ENCODE data around the gene CAPZA1.

The CAPZA1 gene

GRCh38 chr1:112685913-112686312, 66.3 kb downstream of the CAPZA1 start:
- DNase-seq: no peak

DNA sequence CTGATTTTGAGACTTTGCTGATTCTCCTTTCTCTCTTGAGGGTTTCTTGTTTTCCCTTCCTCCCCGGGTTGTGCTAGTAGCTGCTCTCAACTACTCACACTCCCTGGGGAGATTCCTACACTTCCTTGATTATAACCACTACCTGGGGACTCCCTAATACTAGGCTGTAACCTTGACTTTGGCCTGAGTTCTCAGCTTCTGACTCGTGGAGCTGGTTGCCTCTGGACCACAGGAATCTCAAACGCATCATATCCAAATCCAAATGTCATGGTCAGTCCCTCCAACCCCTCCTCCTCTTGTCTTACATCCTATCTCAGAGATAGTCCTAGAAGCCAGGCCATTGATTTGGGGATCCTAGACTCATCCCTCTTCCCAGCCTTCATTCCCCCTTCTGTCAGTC, 66.8 kb downstream of the CAPZA1 start:
- no peak for DNase-seq

DNA sequence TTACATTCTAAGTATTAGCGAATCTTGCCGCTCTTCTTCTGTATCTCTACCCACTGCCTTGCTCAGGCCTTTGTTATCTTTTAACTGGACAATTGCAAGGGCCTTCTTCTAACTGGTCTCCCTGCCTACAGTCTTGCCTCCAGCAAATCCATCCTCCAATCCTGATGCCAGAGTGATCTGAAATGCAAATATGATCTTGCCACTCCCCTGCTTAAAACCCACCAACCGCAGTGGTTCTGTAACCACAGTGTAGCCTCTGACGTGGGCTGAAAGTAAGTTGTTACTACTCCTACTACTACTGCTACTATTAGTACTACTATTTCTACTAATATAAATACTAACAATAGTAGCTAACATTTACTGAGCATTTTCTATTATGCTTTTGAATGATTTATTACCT, 67.2 kb downstream of the CAPZA1 start:
- no peak for DNase-seq

GRCh38 chr1:112687361-112687760, 67.7 kb downstream of the CAPZA1 start:
- DNase-seq: no peak

- no peak for DNase-seq
Measured at GRCh38 chr1:112687785-112688496, 68.3 kb downstream of the CAPZA1 start.

- DNase-seq: no peak
Measured at GRCh38 chr1:112688781-112689193, 69.2 kb downstream of the CAPZA1 start.

- no peak for DNase-seq
Measured at GRCh38 chr1:112689196-112689841, 69.7 kb downstream of the CAPZA1 start.

DNA sequence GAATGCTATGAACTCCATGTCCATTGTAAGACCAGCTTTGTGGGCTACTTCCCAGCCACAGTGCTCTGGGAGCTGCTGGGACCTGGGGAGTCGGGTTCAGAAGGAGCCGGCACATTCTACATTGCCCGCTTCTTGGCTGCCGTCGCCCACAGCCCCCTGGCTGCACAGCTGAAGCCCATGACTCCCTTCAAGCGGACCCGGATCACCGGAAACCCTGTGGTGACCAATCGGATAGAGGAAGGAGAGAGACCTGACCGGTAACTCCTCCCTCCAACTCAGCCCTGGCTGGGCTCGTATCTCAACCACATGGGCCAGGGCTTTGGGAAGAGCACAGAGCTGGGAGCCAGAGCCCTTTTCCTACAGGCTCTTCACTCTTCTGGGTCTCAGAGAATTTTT, 70.2 kb downstream of the CAPZA1 start:
- DNase-seq: no peak

DNA sequence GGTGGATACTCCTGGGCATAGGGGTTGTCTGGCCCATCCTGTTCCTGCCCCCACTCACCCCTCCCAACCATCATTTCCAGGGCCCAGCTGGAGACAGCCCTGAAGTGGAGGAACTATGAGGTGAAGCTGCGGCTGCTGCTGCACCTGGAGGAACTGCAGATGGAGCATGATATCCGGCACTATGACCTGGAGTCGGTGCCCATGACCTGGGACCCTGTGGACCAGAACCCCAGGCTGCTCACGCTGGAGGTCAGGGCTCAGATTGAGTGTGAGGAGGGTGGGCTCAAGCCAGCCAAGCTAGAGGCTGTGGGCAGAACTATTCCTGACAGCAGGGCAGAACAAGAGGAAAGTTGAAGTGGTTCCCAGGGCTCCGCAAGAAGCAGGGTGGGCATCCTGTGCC, 73.0 kb downstream of the CAPZA1 start:
- no peak for DNase-seq

DNA sequence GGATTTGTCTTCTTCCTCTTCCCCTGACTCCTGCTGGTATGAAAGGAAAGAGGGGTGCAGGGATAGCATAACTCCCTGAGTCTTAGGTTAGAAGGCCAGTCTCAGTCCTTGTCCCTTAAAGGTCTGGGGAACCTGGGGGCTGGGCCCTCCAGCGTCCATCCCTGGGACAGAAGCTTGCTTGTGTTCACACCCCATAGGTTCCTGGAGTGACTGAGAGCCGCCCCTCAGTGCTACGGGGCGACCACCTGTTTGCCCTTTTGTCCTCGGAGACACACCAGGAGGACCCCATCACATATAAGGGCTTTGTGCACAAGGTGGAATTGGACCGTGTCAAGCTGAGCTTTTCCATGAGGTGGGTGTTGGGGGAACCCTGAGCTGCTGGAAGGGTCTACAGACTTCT, 74.2 kb downstream of the CAPZA1 start:
- no peak for DNase-seq

DNA sequence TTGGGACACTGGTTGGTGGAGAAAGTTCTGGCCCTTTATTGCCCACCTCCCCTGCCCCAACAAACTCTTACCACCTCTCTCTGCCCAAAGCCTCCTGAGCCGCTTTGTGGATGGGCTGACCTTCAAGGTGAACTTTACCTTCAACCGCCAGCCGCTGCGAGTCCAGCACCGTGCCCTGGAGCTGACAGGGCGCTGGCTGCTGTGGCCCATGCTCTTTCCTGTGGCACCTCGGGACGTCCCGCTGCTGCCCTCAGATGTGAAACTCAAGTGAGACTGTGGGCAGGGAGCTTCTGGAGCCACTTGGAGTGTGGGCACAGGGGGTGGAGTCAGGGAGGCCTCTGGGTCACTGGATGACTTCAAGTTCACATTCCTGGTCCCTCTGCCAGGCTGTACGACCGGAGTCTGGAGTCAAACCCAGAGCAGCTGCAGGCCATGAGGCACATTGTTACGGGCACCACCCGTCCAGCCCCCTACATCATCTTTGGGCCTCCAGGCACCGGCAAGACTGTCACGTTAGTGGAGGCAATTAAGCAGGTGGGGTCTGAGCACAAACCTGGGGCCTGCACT, 74.8 kb downstream of the CAPZA1 start:
- DNase-seq: no peak

DNA sequence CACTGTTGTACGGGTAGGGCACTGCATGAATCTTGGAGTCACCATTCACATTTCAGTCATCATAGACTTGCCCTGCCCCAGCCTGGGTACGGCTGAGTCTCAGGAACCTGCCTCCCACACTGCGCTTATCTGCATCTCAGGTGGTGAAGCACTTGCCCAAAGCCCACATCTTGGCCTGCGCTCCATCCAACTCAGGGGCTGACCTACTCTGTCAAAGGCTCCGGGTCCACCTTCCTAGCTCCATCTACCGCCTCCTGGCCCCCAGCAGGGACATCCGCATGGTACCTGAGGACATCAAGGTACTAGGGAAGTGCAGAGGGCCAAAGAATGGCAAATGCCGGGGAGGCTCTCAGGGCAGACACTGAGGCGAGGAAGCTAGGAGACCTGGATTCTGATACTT, 75.6 kb downstream of the CAPZA1 start:
- DNase-seq: no peak

GRCh38 chr1:112696578-112697314, 77.1 kb downstream of the CAPZA1 start:
- DNase-seq: no peak

GRCh38 chr1:112697781-112698201, 78.2 kb downstream of the CAPZA1 start:
- no peak for DNase-seq

DNA sequence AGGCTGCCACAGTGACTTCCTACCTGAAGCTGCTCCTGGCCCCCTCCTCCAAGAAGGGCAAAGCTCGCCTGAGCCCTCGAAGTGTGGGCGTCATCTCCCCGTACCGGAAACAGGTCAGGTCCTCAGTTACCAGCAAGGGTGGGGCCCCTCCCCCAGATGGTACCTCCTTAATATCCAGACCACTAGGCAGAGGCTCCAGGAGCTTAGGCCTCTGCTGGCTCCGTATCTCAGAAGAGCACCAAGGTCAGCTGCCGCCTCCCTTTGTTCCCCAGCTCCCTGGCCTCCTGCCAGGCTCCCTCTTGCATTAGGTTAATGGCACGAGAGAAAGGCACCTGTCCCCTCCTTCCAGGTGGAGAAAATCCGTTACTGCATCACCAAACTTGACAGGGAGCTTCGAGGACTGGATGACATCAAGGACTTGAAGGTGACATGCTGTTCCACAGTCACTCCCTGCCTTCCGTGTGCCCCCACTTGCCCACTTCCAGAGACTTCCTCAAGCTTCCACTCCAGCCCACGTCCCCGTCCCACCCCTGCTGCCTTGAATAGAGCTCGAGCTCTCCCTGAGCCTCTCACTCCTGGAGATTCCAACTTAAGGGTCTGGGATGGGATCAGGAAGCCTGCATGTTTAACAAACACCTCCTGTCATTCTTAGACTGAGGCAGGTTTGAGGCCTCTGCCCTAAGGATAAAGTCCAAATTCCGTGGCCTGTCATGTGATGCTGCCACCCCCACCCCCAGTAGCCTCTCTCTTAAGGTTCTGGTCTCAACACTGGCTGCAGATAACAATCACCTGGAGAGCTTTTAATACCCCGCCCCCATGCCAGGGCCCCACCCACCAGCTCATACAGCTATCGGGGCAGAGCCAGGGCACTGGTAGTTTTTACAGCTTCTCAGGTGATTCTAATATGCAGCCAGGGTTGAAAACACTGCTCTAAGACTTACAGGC, 79.0 kb downstream of the CAPZA1 start:
- no peak for DNase-seq

GRCh38 chr1:112699425-112700144, 80.0 kb downstream of the CAPZA1 start:
- no peak for DNase-seq

DNA sequence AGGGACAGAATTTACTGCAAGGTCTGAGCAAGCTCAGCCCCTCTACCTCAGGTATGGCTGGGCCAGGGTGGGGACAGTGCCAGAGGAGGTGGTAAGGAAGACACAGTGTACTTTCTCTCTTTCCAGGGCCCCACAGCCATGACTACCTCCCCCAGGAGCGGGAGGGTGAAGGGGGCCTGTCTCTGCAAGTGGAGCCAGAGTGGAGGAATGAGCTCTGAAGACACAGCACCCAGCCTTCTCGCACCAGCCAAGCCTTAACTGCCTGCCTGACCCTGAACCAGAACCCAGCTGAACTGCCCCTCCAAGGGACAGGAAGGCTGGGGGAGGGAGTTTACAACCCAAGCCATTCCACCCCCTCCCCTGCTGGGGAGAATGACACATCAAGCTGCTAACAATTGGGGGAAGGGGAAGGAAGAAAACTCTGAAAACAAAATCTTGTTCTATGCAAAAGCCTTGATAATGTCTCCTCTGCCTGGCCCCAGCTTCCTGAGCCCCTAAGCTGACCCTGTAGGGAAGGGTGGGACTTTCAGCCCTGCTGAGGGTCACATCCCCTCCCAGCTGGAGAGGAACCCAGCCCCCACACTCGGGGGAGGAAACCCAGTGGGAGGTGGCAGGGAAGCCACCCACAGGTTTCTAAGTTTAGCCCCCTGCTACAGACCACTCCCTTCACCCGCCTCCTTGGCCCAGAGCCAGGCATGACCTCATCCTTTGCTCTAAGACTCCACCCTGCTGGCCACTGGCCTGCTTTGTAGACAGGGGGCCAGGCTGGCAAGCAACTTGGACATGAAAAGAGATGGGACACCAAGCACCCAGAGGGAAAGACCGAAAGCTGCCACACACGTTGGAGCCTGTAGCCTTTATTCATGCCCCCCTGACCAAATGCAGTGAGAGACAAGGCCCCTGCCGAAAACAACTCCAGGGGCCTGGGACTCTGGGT, 80.9 kb downstream of the CAPZA1 start:
- DNase-seq: peak; percentile 56

DNA sequence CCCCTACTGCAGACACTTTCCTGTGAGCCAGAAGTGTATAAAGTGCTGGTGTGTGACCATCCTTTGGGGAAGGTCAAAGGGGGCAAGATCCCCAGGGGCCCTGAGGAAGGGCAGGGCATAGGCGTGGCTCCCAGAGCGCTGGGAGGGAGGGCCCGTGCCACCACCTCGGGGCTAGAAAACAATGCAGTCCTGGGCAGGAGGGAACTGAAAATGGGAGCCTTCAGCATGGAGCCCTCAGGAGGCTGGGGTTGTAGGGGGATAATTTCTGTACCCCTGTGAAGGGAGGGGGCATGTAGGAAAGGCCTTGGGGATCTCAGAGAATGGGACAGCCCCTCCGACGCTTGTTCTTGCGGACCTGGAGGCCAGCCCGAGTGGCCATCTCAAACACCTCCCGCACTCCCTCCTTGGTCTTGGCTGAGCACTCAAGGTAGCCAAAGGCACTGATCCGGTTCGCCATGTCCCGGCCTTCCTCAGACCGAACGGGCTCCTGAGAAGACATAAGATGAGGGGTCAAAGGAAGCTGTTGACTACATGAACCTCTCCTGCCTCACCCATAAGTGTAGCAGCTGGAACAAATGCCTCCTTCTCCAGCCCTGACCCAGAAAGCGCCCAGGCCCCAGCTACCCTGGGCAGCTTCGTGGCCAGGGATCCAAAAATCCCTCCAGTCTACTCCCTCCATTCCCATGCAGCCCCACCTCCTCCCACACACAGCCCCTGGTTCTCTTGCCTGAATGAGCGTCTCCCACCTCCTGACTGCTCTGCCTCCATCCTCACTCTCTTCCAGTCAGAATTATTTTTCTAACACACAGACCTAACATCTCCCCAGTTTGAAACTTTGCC, 81.8 kb downstream of the CAPZA1 start:
- DNase-seq: no peak

GRCh38 chr1:112702067-112702395, 82.4 kb downstream of the CAPZA1 start:
- no peak for DNase-seq

All from activated CD4-positive, alpha-beta T cell treated with anti-CD3 and anti-CD28 coated beads for 1 hour (primary cell).